ENCODE measurements around the gene SLC25A22. TPM values are rescaled to one million over a fixed set of nuclear protein-coding genes. Genes with fewer than 3 reads are reported as not detected.
A peak's percentile ranks its signal among the peaks of the same experiment; 100 is the strongest.

The SLC25A22 gene
- total RNA-seq, 2 donors from 2014 or later, result 21.2 to 43.2 TPM

DNA sequence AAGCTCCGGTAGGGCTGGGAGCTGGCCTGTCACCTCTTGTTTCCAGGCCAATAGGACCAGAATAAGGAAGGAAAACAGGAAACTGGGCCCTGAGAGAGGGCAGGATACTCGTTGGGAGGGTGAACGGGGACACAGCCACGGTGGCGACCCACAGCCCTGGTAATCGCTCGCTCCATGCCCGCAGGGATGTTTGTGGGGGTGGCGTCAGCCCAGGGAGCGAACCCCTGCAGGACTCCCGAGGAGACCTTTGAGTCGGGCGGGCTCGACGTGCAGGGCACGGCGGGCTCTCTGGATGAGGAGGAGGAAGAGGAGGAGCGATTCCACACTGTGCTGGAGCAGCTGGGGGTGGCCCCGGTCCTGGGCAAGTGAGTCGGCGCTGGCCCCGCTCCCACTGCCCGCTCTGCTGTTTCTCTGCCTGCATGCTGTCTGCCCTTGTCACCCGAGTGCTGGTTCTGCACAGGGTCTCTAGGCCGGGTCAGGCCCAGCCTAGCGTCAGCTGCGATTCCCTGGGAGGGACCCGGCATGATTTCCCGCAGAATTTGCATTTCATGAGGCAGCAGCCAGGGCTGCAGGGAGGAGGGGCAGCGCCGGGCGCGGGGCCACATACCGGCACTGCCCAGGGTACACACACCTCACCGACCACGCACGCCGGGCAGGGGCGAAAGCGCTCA is 31.2 kb upstream of the SLC25A22 start:
- Histone ChIP-seq H3K36me3 (peaks cover 3 to 8% of the 10 kb centered on the region in 2 donors), H3K27ac (no peak overlapping the region), H3K27me3 (replicated peaks; ENCODE audit: insufficient read depth) (no peaks in the 10 kb centered on the region), H3K9me3 (no peaks in the 10 kb centered on the region), H3K4me3 (peak overlapping the region; percentile 21 to 22), H3K4me1 (replicated peaks) (peaks cover 46% of the 10 kb centered on the region)
- intact Hi-C loops (cut with DNase I), result no loop called here
- DNase-seq (ENCODE audit: low spot score), result no peak
- 20% methylated on average over 38 of the region's 40 CpGs for WGBS
- TF ChIP-seq POLR2AphosphoS5 (IDR thresholded peaks at IDR 0.05) (no peak), POLR2A (IDR thresholded peaks at IDR 0.05) (no peak)
- TF ChIP-seq, protein P1, sequence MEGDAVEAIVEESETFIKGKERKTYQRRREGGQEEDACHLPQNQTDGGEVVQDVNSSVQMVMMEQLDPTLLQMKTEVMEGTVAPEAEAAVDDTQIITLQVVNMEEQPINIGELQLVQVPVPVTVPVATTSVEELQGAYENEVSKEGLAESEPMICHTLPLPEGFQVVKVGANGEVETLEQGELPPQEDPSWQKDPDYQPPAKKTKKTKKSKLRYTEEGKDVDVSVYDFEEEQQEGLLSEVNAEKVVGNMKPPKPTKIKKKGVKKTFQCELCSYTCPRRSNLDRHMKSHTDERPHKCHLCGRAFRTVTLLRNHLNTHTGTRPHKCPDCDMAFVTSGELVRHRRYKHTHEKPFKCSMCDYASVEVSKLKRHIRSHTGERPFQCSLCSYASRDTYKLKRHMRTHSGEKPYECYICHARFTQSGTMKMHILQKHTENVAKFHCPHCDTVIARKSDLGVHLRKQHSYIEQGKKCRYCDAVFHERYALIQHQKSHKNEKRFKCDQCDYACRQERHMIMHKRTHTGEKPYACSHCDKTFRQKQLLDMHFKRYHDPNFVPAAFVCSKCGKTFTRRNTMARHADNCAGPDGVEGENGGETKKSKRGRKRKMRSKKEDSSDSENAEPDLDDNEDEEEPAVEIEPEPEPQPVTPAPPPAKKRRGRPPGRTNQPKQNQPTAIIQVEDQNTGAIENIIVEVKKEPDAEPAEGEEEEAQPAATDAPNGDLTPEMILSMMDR (IDR thresholded peaks at IDR 0.05), result no peak

DNA sequence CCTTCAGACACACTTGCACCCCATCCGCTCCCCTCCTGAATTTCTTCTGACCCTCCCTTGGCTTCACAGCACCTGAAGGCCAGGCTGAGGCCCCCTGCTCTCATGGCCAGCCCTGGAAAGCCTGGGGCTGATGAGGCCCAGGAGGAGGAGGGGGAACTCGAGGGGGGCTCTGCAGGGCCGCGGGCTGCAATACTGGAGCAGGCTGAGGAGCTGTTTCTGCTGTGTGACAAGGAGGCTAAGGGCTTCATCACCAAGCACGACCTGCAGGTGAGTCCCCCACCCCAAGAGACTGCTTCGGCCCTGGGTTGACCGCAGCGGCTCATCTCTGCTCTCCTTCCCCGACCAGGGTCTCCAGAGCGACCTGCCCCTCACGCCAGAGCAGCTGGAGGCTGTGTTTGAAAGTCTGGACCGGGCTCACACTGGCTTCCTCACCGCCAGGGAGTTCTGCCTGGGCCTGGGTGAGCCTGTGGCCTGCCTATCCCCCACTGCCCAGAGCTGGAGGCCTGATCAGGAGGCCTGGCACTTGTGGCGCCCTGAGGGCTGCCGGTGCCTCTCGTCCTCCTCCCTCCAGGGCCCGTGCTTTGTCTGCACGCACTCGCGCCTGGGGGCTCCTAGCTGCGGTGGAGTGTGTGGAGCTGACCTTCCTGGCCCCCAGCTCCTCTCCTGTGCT is 30.6 kb upstream of the SLC25A22 start:
- 88% methylated on average over 20 of the region's 21 CpGs for WGBS
- intact Hi-C loops (cut with DNase I), result no loop called here
- no peak for DNase-seq (ENCODE audit: low spot score)
- H3K36me3 ChIP-seq, result peaks cover 7 to 13% of the 10 kb centered on the region in 2 donors
- TF ChIP-seq POLR2AphosphoS5 (IDR thresholded peaks at IDR 0.05), result no peak
- H3K9me3 ChIP-seq, result no peaks in the 10 kb centered on the region
- no peak overlapping the region for H3K4me3 ChIP-seq
- no peak overlapping the region for H3K27ac ChIP-seq
- H3K27me3 ChIP-seq (replicated peaks; ENCODE audit: insufficient read depth), result no peaks in the 10 kb centered on the region
- H3K4me1 ChIP-seq (replicated peaks), result peaks cover 39% of the 10 kb centered on the region

DNA sequence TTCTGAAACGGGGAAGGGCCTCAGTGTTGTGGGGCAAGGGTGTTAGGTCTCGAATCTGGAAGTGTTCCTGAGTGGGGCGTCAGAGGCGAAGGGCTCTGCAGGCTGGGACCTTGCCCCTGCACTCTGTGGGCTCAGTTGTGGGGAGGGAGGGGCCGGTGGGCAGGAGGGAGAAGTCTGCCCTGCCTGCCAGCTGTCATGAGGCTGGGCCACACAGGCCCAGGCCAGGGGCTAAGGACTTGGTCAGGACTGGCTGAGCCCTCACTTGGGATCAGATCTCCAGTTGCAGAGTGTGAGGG is 29.8 kb upstream of the SLC25A22 start, which contains the start of gene CRACR2B:
Gene CRACR2B (plus strand): TSS at position 23 of the 296 bp plus-strand sequence. CDS start 689 bp downstream, outside the sequence.
- Histone ChIP-seq H3K27ac (peak within 1 kb of the TSS; percentile 46 to 62), H3K9me3 (no peaks in the 10 kb centered on the region), H3K27me3 (replicated peaks; ENCODE audit: insufficient read depth) (no peaks in the 10 kb centered on the region), H3K36me3 (peaks cover 8 to 16% of the 10 kb centered on the region in 2 donors), H3K4me1 (replicated peaks) (peaks cover 38% of the 10 kb centered on the region), H3K4me3 (peak within 1 kb of the TSS; percentile 31 to 37)
- TF ChIP-seq, protein P1 (IDR thresholded peaks at IDR 0.05), result no peak
- intact Hi-C loops (cut with DNase I), result no loop called here
- no peak for DNase-seq (ENCODE audit: low spot score)
- WGBS, result 56% methylated on average over 5 of the region's 5 CpGs

DNA sequence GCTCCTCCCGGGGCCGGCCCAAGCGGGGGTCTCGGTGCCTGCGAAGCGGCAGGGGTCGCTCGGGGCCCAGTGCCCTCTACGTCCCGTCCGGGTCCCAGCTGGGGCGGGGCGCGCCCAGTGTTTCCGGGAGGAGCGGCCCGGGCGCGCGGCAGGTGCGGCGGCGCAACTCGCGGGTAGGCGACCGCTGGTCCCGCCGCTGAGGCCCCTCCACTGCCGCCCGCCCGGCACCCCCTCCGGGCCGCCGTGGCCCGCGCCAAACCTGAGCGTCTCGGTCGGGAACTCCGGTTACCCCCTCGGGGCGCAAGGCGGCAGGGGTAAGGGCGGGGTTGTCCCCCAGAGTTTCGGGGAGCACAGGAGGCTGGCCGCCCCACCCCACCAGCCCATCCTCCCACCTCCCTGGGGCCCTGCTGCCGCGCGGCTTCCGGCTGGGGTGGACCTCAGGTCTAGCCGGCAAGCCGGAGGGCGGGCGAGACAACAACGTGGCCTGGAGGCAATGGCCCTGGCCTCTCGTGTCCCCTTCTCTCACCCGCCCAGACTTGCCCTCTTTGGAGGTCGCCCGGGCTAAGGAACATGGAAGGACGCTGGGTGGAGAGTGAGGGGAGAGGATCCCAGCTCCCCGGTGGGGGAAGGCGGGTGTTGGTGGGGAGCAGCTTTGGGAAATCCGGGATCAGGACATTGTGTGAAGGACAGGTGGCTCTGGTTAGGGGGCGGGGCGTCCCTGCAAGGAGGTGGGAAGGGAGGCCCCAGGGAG is 29.2 kb upstream of the SLC25A22 start:
- no peak for DNase-seq (ENCODE audit: low spot score)
- TF ChIP-seq, protein P1 (IDR thresholded peaks at IDR 0.05), result no peak
- TF ChIP-seq POLR2AphosphoS5 (IDR thresholded peaks at IDR 0.05), result no peak
- TF ChIP-seq POLR2A (IDR thresholded peaks at IDR 0.05), result no peak
- Histone ChIP-seq H3K27ac (peak overlapping the region; percentile 46 to 62), H3K36me3 (peaks cover 8 to 16% of the 10 kb centered on the region in 2 donors), H3K9me3 (no peaks in the 10 kb centered on the region), H3K27me3 (replicated peaks; ENCODE audit: insufficient read depth) (no peaks in the 10 kb centered on the region), H3K4me1 (replicated peaks) (peaks cover 35% of the 10 kb centered on the region), H3K4me3 (peak overlapping the region; percentile 31 to 37)
- intact Hi-C loops (cut with DNase I), result no loop called here
- 23% methylated on average over 24 of the region's 66 CpGs for WGBS

DNA sequence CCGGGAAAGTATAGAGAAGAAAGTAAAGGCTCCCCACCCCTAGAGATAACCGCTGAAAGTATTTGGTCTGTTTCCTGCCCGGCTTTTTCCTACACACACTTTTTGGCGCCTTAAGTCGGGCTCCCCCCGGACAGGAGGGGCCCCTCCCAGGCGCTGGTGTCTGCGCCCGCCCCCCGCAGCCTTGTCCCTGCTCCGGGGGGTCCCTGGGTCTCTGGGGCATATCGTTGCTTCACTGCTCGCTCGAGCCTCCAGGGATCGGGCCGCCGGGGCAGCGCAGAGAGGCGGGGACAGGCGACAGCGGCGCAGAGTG is 28.7 kb upstream of the SLC25A22 start:
- Histone ChIP-seq H3K4me1 (replicated peaks) (peaks cover 33% of the 10 kb centered on the region), H3K36me3 (peaks cover 8 to 16% of the 10 kb centered on the region in 2 donors), H3K27me3 (replicated peaks; ENCODE audit: insufficient read depth) (no peaks in the 10 kb centered on the region), H3K27ac (peak overlapping the region; percentile 46 to 62), H3K9me3 (no peaks in the 10 kb centered on the region), H3K4me3 (peak overlapping the region; percentile 31 to 37)
- TF ChIP-seq POLR2AphosphoS5 (IDR thresholded peaks at IDR 0.05), result no peak
- DNase-seq (ENCODE audit: low spot score), result no peak
- WGBS, result 6% methylated on average over 22 of the region's 22 CpGs
- intact Hi-C loops (cut with DNase I), result no loop called here

Data from prostate gland (tissue), 2 donors.